OCI-LY7 (cell line): ENCODE data around the gene CNTF. TPM values are rescaled to one million over a fixed set of nuclear protein-coding genes. Genes with fewer than 3 reads are reported as not detected.

ENCODE experiments used
- BruUV-seq: library from RNA; stranded (reverse); fragments of 400-500 nt; replicated peaks from 2 replicates; lab custom pipeline; 2021; lab: Mats Ljungman, UMichigan
- CTCF ChIA-PET: fragments of 300-600 bp; sonication (Branson Sonifier 250); formaldehyde crosslinking; loops from one replicate; lab custom pipeline; 2022; ENCODE audit warnings: antibody characterized with exemption; ENCODE audit not compliant: unreplicated experiment; lab: Charles Lee
- POLR2A ChIA-PET: fragments of 300-600 bp; sonication (Branson Sonifier 250); formaldehyde crosslinking; loops from one replicate; lab custom pipeline; 2022; ENCODE audit warnings: antibody characterized with exemption; lab: Charles Lee
- DNase-seq: peaks from one replicate; pipeline ENCODE4 v3.0.0-alpha.2; 2015; ENCODE audit warnings: low spot score
- H2AFZ ChIP-seq: fragments of 200-600 bp; sonication (generic), shearing (Covaris generic); 2 replicates; pipeline ENCODE4 v1.6.1; 2014; ENCODE audit warnings: mild to moderate bottlenecking, antibody characterized with exemption, low read length, moderate library complexity
- H3K27ac ChIP-seq: fragments of 200-600 bp; sonication (generic); 2 replicates; pipeline ENCODE4 v1.5.1; 2014; ENCODE audit warnings: mixed run types, low read depth, mild to moderate bottlenecking, moderate library complexity, low read length, inconsistent platforms; ENCODE audit not compliant: poor library complexity, severe bottlenecking
- H3K36me3 ChIP-seq: fragments of 200-600 bp; sonication (generic); 2 replicates; pipeline ENCODE4 v1.6.1; 2014; ENCODE audit warnings: mild to moderate bottlenecking, antibody characterized with exemption, low read length, moderate library complexity, mixed read lengths; ENCODE audit not compliant: insufficient read depth
- H3K4me1 ChIP-seq: fragments of 200-600 bp; sonication (generic); 2 replicates; pipeline ENCODE4 v1.5.1; 2014; ENCODE audit warnings: mild to moderate bottlenecking, low read length; ENCODE audit not compliant: insufficient read depth, poor library complexity, severe bottlenecking
- H3K4me2 ChIP-seq: fragments of 200-600 bp; sonication (generic); 2 replicates; pipeline ENCODE4 v1.6.1; 2014; ENCODE audit warnings: mild to moderate bottlenecking, low read length
- H3K4me3 ChIP-seq: fragments of 200-600 bp; sonication (generic); 2 replicates; pipeline ENCODE4 v1.5.1; 2014; ENCODE audit warnings: mild to moderate bottlenecking, low read depth, low read length; ENCODE audit not compliant: poor library complexity, severe bottlenecking
- H3K79me2 ChIP-seq: fragments of 200-600 bp; sonication (generic); 2 replicates; pipeline ENCODE4 v1.6.1; 2016; ENCODE audit warnings: low read depth, mild to moderate bottlenecking, low read length, moderate library complexity, mixed read lengths; ENCODE audit not compliant: insufficient read depth
- H3K9me2 ChIP-seq: fragments of 200-600 bp; sonication (generic); 2 replicates; pipeline ENCODE4 v1.6.1; 2016; ENCODE audit warnings: mild to moderate bottlenecking, low read length, mixed read lengths; ENCODE audit not compliant: insufficient read depth
- H3K9me3 ChIP-seq: fragments of 200-600 bp; sonication (generic); 2 replicates; pipeline ENCODE4 v1.6.1; 2014; ENCODE audit warnings: mild to moderate bottlenecking, mixed run types, low read length, mixed read lengths
- H4K20me1 ChIP-seq: fragments of 200-600 bp; sonication (generic); 2 replicates; pipeline ENCODE4 v1.6.1; 2014; ENCODE audit warnings: mild to moderate bottlenecking, antibody characterized with exemption, low read length, moderate library complexity, mixed read lengths; ENCODE audit not compliant: insufficient read depth
- EZH2phosphoT487 ChIP-seq: fragments of 200-600 bp; sonication (generic); IDR thresholded peaks from 2 replicates; pipeline ENCODE4 v1.6.1; 2018; ENCODE audit warnings: low read depth, borderline replicate concordance, mild to moderate bottlenecking, mixed run types, antibody characterized with exemption, low read length, moderate library complexity, mixed read lengths
- intact Hi-C: fragments of 100-400 bp; cut with micrococcal nuclease; formaldehyde crosslinking; loops from one replicate; pipeline ENCODE4 v1.10.0; 2022; ENCODE audit not compliant: unreplicated experiment
- total RNA-seq, 2 experiments: library from RNA; depleted of rRNA in 1 of 2; stranded (reverse); fragments of >200 nt in 1 of 2; shearing (Covaris generic) in 1 of 2; gene quantifications; 2 replicates each; pipeline ENCODE4 v1.2.3, GENCODE V29; 2014 to 2022
- TF ChIP-seq, protein P1 (sequence below): fragments of 200-600 bp; sonication (generic); conservative IDR thresholded peaks from 2 replicates; pipeline ENCODE4 v1.5.1; 2014; ENCODE audit warnings: mild to moderate bottlenecking, antibody characterized with exemption, low read length, moderate library complexity, mixed read lengths

Gene CNTF
- total RNA-seq, 2 experiments from 2014 or later: 3.3 to 3.4 TPM

DNA sequence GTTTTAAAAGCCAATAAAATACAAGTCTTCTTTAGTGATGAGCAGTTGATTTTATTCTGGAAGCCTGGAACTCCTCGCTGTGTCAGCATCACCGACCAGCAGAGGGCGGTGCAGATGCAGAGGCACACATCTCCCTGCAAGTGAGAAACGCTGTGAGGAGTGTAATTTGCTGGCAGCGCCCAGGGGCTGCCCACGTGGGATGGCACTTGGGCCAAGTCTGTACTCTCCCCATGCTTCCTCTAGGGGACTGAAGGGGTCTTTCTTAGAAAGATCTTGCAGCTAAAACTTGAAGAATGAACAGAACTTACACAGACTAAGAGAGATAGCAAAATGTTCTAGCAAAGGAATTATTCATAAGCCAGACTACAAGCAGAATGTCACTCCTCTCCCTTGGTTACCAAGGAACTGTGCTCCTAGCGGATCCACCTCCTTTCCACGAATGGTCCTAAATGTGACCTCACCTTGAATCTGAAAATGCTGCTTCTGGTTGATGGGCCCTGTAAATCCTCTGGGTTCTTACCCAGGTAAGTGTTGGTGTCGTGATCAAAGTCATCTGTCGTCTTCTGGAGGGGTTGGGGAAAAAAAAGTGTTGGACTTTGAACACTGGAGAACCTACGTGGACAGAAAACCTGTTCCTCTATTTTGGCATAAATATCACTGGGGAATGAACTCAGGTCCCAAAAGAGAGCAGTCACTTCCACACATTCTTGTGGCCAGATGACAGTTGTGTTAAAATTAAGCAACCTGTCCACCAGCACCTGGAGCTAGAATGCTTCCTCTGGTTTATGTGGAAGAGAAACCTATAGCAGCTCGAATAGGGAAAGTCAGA is 31.8 kb downstream of the CNTF start:
- Histone ChIP-seq H3K79me2 (no peaks in the 10 kb centered on the region), H3K4me1 (no peaks in the 10 kb centered on the region), H2AFZ (no peak overlapping the region), H3K4me3 (no peak overlapping the region), H3K9me2 (no peaks in the 10 kb centered on the region), H4K20me1 (no peaks in the 10 kb centered on the region), H3K27ac (no peak overlapping the region), H3K36me3 (no peaks in the 10 kb centered on the region), H3K4me2 (no peak overlapping the region), H3K9me3 (no peaks in the 10 kb centered on the region)
- BruUV-seq: no TSS peak
- peak; percentile 81 for DNase-seq
- POLR2A ChIA-PET: interaction anchor here (0.6 kb wide), 1 partner anchor 1106 kb away, joined by 3 read pairs; no protein-coding TSS in a partner anchor
- CTCF ChIA-PET: interaction anchor here (0.5 kb wide), 1 partner anchor 974 kb away, joined by 3 read pairs; no protein-coding TSS in a partner anchor
- TF ChIP-seq, protein P1, sequence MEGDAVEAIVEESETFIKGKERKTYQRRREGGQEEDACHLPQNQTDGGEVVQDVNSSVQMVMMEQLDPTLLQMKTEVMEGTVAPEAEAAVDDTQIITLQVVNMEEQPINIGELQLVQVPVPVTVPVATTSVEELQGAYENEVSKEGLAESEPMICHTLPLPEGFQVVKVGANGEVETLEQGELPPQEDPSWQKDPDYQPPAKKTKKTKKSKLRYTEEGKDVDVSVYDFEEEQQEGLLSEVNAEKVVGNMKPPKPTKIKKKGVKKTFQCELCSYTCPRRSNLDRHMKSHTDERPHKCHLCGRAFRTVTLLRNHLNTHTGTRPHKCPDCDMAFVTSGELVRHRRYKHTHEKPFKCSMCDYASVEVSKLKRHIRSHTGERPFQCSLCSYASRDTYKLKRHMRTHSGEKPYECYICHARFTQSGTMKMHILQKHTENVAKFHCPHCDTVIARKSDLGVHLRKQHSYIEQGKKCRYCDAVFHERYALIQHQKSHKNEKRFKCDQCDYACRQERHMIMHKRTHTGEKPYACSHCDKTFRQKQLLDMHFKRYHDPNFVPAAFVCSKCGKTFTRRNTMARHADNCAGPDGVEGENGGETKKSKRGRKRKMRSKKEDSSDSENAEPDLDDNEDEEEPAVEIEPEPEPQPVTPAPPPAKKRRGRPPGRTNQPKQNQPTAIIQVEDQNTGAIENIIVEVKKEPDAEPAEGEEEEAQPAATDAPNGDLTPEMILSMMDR: peak; percentile 96
- TF ChIP-seq EZH2phosphoT487: no peak
- intact Hi-C loops: loop anchor here (1.0 to 10.0 kb wide), 4 partner anchors 133 to 483 kb away; no protein-coding TSS in a partner anchor

DNA sequence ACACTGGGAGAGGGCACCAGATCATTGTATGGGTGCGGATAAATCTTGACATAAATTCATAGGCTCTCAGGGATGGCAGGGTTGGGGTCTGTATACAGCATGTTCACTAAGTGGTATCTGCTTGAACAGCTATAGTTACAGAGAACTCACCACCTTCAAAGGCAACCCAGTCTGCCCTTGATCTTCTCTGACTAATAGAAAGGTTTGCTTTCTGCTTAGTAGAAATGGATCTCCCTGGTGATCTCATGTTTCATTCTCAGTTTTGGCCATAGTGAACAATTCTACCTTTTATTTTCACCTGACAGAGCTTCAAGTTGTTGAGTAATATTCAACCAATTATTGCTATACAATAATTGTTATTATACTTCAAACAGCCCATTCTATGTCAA is 32.4 kb downstream of the CNTF start:
- CTCF ChIA-PET: interaction anchor here (0.5 kb wide), 1 partner anchor 975 kb away, joined by 3 read pairs; no protein-coding TSS in a partner anchor
- no peak for TF ChIP-seq EZH2phosphoT487
- TF ChIP-seq, protein P1: no peak
- no peak overlapping the region for H3K27ac ChIP-seq
- no TSS peak for BruUV-seq
- no peak for DNase-seq
- H3K4me2 ChIP-seq: no peak overlapping the region
- no peaks in the 10 kb centered on the region for H3K36me3 ChIP-seq
- H3K4me3 ChIP-seq: no peak overlapping the region
- no peaks in the 10 kb centered on the region for H3K4me1 ChIP-seq
- no peaks in the 10 kb centered on the region for H4K20me1 ChIP-seq
- no peaks in the 10 kb centered on the region for H3K9me3 ChIP-seq
- intact Hi-C loops: loop anchor here (1.0 to 10.0 kb wide), 4 partner anchors 132 to 482 kb away; no protein-coding TSS in a partner anchor
- POLR2A ChIA-PET: interaction anchor here (0.6 kb wide), 1 partner anchor 1105 kb away, joined by 3 read pairs; no protein-coding TSS in a partner anchor
- H3K9me2 ChIP-seq: no peaks in the 10 kb centered on the region
- H3K79me2 ChIP-seq: no peaks in the 10 kb centered on the region
- no peak overlapping the region for H2AFZ ChIP-seq
